ENCODE data around the gene TCF4. TPM values are rescaled to one million over a fixed set of nuclear protein-coding genes. Genes with fewer than 3 reads are reported as not detected.
A peak's percentile ranks its signal among the peaks of the same experiment; 100 is the strongest.

Gene TCF4
- total and polyA plus RNA-seq, 4 donors: 4.3 to 15.3 (median 11.5) TPM

- H3K4me1 ChIP-seq (ENCODE audit: control insufficient read depth in 4 of 4, insufficient read depth in 4 of 4, low read length in 3 of 4): peaks cover 0 to 5% (median 1%) of the 10 kb centered on the region in 4 donors
- peaks cover 0 to 4% (median 2%) of the 10 kb centered on the region in 4 donors for H3K27me3 ChIP-seq (ENCODE audit: control insufficient read depth in 4 of 4, insufficient read depth in 4 of 4, low read length in 3 of 4)
- no peaks in the 10 kb centered on the region for H3K9me3 ChIP-seq (ENCODE audit: control insufficient read depth in 4 of 4, low read length in 3 of 4)
- no peak for DNase-seq (ENCODE audit: low spot score)
- H3K4me3 ChIP-seq (ENCODE audit: low read depth in 1 of 3, low read length in 3 of 3): no peak overlapping the region
- no peaks in the 10 kb centered on the region for H3K36me3 ChIP-seq (ENCODE audit: control insufficient read depth in 4 of 4, insufficient read depth in 3 of 4, low read depth in 1 of 4, low read length in 3 of 4)
- WGBS: 73% methylated on average over 6 of the region's 6 CpGs
- TF ChIP-seq RXRA (IDR thresholded peaks at IDR 0.05) (no peak), RAD21 (IDR thresholded peaks at IDR 0.05) (no peak), EGR1 (IDR thresholded peaks at IDR 0.05; ENCODE audit: low read depth in 2 of 2) (no peak), GABPA (IDR thresholded peaks at IDR 0.05 in 1 of 2, conservative IDR thresholded peaks at IDR 0.05 in 1 of 2) (no peak), JUND (IDR thresholded peaks at IDR 0.05) (no peak), YY1 (IDR thresholded peaks at IDR 0.05) (no peak), HNF4A (conservative IDR thresholded peaks at IDR 0.05) (no peak)
- TF ChIP-seq, protein P1, sequence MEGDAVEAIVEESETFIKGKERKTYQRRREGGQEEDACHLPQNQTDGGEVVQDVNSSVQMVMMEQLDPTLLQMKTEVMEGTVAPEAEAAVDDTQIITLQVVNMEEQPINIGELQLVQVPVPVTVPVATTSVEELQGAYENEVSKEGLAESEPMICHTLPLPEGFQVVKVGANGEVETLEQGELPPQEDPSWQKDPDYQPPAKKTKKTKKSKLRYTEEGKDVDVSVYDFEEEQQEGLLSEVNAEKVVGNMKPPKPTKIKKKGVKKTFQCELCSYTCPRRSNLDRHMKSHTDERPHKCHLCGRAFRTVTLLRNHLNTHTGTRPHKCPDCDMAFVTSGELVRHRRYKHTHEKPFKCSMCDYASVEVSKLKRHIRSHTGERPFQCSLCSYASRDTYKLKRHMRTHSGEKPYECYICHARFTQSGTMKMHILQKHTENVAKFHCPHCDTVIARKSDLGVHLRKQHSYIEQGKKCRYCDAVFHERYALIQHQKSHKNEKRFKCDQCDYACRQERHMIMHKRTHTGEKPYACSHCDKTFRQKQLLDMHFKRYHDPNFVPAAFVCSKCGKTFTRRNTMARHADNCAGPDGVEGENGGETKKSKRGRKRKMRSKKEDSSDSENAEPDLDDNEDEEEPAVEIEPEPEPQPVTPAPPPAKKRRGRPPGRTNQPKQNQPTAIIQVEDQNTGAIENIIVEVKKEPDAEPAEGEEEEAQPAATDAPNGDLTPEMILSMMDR (IDR thresholded peaks at IDR 0.05; ENCODE audit: low read depth, low read length, missing input control): no peak
- TF ChIP-seq, protein P2, sequence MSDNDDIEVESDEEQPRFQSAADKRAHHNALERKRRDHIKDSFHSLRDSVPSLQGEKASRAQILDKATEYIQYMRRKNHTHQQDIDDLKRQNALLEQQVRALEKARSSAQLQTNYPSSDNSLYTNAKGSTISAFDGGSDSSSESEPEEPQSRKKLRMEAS (IDR thresholded peaks at IDR 0.05): no peak
- TF ChIP-seq, protein P3, sequence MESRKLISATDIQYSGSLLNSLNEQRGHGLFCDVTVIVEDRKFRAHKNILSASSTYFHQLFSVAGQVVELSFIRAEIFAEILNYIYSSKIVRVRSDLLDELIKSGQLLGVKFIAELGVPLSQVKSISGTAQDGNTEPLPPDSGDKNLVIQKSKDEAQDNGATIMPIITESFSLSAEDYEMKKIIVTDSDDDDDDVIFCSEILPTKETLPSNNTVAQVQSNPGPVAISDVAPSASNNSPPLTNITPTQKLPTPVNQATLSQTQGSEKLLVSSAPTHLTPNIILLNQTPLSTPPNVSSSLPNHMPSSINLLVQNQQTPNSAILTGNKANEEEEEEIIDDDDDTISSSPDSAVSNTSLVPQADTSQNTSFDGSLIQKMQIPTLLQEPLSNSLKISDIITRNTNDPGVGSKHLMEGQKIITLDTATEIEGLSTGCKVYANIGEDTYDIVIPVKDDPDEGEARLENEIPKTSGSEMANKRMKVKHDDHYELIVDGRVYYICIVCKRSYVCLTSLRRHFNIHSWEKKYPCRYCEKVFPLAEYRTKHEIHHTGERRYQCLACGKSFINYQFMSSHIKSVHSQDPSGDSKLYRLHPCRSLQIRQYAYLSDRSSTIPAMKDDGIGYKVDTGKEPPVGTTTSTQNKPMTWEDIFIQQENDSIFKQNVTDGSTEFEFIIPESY (IDR thresholded peaks at IDR 0.05): no peak
- H3K9ac ChIP-seq (ENCODE audit: low read depth in 1 of 2, low read length in 2 of 2): peak overlapping the region in 1 of 2 donors; percentile 36
- H3K27ac ChIP-seq (ENCODE audit: low read depth in 1 of 2, low read length in 2 of 2): no peak overlapping the region
These were observed 268.4 kb downstream of the TCF4 start for GRCh38 chr18:55319459-55320193.

DNA sequence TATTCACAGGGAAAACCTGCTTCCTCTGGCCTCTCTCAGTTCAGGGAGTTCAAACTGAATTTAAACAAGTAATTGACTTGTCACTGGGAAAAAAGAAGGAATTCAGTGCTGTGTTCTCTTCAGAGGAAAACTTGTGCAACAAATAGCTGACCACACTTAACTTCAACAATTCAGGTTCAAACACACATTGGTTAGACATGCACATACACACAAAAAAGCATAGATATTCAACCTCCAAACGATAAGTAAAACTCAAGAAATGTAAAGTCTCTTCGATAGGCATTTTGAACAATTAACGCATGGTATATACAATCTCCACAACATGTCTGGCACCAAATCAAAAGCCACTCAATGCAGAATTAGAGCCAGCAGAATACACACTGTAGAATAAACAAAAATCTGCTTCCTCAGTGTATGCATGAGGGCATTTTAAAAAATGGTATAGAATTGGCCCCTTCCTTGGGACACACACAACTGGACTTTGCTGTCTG lies 269.0 kb downstream of the TCF4 start:
- H3K9ac ChIP-seq (ENCODE audit: low read depth in 1 of 2, low read length in 2 of 2): peak overlapping the region in 1 of 2 donors; percentile 43
- H3K27ac ChIP-seq (ENCODE audit: low read depth in 1 of 2, low read length in 2 of 2): no peak overlapping the region
- TF ChIP-seq, protein P4, sequence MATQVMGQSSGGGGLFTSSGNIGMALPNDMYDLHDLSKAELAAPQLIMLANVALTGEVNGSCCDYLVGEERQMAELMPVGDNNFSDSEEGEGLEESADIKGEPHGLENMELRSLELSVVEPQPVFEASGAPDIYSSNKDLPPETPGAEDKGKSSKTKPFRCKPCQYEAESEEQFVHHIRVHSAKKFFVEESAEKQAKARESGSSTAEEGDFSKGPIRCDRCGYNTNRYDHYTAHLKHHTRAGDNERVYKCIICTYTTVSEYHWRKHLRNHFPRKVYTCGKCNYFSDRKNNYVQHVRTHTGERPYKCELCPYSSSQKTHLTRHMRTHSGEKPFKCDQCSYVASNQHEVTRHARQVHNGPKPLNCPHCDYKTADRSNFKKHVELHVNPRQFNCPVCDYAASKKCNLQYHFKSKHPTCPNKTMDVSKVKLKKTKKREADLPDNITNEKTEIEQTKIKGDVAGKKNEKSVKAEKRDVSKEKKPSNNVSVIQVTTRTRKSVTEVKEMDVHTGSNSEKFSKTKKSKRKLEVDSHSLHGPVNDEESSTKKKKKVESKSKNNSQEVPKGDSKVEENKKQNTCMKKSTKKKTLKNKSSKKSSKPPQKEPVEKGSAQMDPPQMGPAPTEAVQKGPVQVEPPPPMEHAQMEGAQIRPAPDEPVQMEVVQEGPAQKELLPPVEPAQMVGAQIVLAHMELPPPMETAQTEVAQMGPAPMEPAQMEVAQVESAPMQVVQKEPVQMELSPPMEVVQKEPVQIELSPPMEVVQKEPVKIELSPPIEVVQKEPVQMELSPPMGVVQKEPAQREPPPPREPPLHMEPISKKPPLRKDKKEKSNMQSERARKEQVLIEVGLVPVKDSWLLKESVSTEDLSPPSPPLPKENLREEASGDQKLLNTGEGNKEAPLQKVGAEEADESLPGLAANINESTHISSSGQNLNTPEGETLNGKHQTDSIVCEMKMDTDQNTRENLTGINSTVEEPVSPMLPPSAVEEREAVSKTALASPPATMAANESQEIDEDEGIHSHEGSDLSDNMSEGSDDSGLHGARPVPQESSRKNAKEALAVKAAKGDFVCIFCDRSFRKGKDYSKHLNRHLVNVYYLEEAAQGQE (IDR thresholded peaks at IDR 0.05): peak; percentile 42
- no peak for TF ChIP-seq ATF3 (IDR thresholded peaks at IDR 0.05)
- TF ChIP-seq RXRA (IDR thresholded peaks at IDR 0.05): peak in 1 of 2 donors; percentile 19
- no peaks in the 10 kb centered on the region for H3K36me3 ChIP-seq (ENCODE audit: control insufficient read depth in 4 of 4, insufficient read depth in 3 of 4, low read depth in 1 of 4, low read length in 3 of 4)
- H3K27me3 ChIP-seq (ENCODE audit: control insufficient read depth in 4 of 4, insufficient read depth in 4 of 4, low read length in 3 of 4): peaks cover 0 to 4% (median 2%) of the 10 kb centered on the region in 4 donors
- H3K4me3 ChIP-seq (ENCODE audit: low read depth in 1 of 3, low read length in 3 of 3): no peak overlapping the region
- H3K4me1 ChIP-seq (ENCODE audit: control insufficient read depth in 4 of 4, insufficient read depth in 4 of 4, low read length in 3 of 4): peaks cover 0 to 5% (median 1%) of the 10 kb centered on the region in 4 donors
- 81% methylated on average over 3 of the region's 3 CpGs for WGBS
- no peak for DNase-seq (ENCODE audit: low spot score)
- no peaks in the 10 kb centered on the region for H3K9me3 ChIP-seq (ENCODE audit: control insufficient read depth in 4 of 4, low read length in 3 of 4)
